Keratinocyte (primary cell): ENCODE results near the gene GDPD5.

Experiments used
- CTCF ChIP-seq, 3 experiments: IDR thresholded peaks in 1 of 3; conservative IDR thresholded peaks in 1 of 3; optimal IDR thresholded peaks in 1 of 3; 2 replicates in 2 of 3; 3 replicates in 1 of 3; pipeline versions ENCODE3 to v1.5.1; 2011; ENCODE audit warnings: low read length in 3 of 3, mild to moderate bottlenecking in 3 of 3, moderate library complexity in 2 of 3, control low read depth in 1 of 3, inconsistent platforms in 1 of 3; ENCODE audit not compliant: insufficient read depth in 2 of 3; ENCODE audit errors: extremely low read depth in 1 of 3
- EZH2 ChIP-seq: IDR thresholded peaks from one replicate; pipeline ENCODE4 v1.6.1; 2012; ENCODE audit warnings: inconsistent platforms, mild to moderate bottlenecking, low read length, moderate library complexity

- TF ChIP-seq CTCF (optimal IDR thresholded peaks at IDR 0.05 in 1 of 3, IDR thresholded peaks at IDR 0.05 in 1 of 3, conservative IDR thresholded peaks at IDR 0.05 in 1 of 3; ENCODE audit: extremely low read depth in 1 of 3, insufficient read depth in 2 of 3, low read length in 3 of 3) (no peak), EZH2 (peak; percentile 38)
Measured at GRCh38 chr11:75524665-75525432, 892 bp downstream of the GDPD5 start.
